GM18909 (cell line): ENCODE measurements around the gene ERRFI1.
"Not testable (repeated sequence)": the region's sequence is repeated elsewhere in the genome, so short reads cannot be mapped to it uniquely, and the experiment has no call there.

ENCODE experiments used
- ATAC-seq: cut with Tn5 transposase; IDR thresholded peaks from one replicate; pipeline ENCODE4 v1.9.1; 2021; ENCODE audit warnings: mild to moderate bottlenecking; ENCODE audit not compliant: unreplicated experiment, poor library complexity

The ERRFI1 gene, protein sequence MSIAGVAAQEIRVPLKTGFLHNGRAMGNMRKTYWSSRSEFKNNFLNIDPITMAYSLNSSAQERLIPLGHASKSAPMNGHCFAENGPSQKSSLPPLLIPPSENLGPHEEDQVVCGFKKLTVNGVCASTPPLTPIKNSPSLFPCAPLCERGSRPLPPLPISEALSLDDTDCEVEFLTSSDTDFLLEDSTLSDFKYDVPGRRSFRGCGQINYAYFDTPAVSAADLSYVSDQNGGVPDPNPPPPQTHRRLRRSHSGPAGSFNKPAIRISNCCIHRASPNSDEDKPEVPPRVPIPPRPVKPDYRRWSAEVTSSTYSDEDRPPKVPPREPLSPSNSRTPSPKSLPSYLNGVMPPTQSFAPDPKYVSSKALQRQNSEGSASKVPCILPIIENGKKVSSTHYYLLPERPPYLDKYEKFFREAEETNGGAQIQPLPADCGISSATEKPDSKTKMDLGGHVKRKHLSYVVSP

DNA sequence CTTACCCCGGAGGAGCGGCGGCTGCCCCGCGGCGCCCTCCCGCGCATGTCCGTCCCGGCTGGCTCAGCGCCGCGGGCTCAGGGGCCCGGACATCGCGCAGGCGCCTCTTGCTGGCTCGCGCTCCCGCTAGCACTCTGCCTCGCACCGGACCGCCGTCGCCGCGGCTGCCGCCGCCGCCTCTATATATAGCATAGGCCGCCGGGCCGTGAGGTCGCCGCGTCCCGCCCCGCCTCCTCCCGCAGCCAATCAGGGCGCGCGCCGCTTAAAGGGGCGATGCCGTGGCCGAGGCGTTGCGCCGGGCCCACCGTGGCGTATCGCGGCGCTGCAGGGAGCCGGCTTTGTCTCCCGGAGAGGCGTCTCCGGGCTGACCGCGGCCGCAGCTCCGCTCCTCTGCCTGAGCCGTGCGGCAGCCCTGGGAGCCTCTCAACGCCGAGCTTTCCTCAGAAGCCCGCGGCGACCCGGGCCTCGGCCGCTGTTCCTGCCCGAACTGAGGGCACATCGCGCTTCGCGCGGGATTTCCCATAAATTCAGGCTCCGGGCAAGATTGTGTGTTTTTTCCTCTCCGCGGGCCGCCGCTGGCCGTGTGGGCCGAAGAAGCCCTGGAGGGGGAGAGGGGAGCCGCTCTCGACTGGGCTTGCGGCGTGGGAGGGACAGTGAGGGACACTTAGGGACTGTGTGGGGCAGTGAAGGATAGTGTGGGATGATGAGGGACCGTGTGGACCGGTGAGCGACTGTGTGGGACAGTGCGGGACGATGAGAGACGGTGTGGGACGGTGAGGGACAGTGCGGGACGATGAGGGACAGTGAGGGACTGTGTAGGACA is at the start of gene ERRFI1:
TSS of gene ERRFI1 (minus strand) at position 157 of the 823 bp plus-strand sequence. CDS start 10,690 bp downstream, outside the sequence.
- ATAC-seq: peak; percentile 88

DNA sequence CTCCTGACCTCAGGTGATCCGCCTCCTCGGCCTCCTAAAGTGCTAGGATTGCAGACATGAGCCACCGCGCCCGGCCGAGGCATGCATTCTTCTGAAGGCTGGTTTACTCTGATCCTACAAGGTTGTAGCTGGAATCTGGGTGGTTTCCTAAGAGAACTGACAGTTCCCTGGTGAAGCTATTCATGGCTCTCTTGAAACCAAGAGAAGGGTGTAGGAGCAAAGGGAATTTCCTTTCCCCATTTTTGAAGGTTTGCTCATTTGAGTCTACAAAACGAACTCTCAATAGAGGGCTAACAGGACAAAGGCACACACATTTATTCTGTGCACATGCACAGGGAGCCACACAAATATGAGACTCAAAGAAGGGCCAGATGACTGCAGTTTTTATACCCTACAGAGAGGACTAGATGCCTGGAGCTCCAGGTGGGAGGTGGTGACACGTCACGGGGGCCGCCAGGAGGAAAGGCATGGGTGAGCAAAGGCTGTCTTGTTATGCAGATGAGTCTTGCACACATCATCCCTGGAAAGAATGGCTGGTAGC is 49.5 kb upstream of the ERRFI1 start:
- ATAC-seq: no peak

DNA sequence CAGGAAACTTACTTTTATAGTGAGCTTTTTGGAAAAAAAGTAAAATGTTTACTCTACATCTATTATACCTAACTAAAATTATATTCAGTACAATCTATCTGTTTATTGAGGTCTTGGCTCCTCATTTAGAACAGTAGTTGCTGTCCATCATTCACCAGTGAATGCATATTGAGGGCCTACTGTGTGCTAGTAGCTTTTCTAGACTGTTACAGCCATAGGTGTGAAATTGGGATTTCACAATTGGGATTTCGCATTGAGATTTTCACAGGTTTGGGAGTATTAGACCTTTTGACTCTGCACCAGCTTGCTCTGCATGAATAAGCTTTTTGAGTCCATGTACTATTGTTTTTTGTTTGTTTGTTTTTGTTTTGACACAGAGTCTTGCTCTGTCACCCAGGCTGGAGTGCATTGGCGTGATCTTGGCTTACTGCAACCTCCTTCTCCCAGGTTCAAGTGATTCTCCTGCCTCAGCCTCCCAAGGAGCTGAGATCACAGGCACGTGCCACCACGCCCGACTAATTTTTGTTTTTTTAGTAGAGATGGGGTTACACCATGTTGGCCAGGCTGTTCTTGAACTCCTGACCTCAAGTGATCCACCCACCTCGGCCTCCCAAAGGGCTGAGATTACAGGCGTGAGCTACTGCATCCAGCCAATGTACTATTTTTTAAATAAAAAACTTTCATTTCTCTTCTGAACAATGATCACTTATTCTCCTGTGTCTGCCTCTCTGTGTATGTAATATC is 47.2 kb upstream of the ERRFI1 start:
- no peak for ATAC-seq

DNA sequence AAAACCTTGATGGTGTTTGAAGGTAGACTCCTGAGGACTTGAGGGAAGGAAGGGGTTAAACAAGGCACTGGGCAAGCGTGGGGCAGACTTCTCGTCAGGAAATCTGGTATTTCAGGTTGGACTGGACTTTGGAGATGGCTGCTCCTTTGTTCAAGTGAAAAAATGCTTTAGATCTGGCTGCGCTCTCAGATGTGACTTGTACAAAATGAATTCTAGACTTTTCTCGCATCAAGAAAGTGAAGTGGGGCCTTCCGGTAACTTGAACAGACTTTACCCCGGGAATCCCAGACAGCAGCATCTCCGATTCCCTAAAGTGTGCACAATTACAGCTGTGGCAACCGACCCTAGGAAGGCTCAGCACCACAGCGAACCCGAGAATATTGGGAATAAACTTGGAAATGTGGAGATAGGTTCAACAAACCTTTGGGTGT is 44.3 kb upstream of the ERRFI1 start:
- ATAC-seq: no peak

DNA sequence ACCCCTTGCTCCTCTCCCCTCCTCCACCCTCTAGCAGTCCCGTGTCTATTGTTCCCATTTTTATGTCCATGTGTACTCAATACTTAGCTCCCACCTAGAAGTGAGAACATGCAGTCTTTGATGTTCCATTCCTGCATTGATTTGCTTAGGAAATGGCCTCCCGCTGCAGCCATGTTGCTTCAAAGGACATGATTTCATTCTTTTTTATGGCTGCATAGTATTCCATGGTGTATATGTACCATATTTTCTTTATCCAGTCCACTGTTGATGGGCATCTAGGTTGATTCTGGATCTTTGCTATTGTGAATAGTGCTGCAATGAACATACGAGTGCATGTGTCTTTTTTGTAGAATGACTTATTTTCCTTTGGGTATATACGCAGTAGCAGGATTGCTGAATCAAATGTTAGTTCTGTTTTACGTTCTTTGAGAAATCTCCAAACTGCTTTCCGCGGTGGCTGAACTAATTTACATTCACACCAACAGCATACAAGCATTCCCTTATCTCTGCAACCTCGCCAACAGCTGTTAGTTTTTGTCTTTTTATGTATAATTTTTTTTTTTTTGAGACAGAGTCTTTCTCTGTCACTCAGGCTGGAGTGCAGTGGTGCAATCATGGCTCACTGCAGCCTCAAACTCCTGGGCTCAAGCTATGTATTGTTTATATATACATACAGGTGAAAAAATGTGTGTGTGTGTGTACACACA is 43.7 kb upstream of the ERRFI1 start:
- not testable (repeated sequence) for ATAC-seq

DNA sequence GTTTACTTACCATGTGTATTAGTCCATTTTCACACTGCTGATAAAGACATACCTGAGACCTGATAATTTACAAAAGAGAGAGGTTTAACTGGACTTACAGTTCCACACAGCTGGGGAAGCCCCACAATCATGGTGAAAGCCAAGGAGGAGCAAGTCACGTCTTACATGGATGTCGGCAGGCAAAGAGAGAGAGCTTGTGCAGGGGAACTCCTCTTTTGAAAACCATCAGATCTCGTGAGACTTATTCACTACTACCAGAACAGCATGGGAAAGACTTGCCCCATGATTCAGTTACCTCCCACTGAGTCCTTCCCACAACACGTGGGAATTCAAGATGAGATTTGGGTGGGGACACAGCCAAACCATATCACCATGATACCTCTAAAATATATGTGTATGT is 39.3 kb upstream of the ERRFI1 start:
- ATAC-seq: no peak

DNA sequence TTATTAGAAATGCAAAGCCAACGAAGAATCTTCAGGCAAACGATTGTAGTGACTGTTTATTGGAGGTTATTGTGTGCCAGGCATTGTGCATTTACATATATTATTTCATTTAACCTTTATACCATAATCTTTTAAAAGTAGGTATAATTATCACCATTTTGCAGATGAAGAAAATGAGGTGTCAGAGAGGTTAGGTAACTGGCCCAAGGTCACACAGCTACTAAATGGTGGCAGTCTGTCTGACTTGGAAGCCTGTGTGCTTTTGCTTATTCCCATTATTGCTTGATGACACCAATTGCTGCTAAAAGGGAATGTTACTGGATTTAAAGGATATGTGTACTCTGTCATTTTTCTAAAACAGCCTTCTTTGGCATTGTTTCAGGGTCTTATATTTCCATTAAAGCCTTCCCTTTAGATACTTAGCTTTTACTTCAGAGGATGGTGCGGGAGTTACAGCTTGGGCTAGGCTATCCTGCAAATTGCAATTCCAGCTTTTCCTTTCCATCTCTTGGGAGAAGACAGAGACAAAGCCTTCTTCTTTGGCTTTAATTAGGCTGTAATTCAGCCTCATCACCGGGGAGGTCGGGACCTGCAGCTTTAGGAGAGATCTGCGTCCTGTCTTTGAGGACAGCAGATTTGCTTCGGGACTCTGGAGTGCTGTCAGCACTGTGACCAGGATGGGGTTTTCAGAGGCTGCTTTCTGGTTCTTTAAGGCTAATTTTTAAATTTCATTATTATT is 37.4 kb upstream of the ERRFI1 start:
- no peak for ATAC-seq

DNA sequence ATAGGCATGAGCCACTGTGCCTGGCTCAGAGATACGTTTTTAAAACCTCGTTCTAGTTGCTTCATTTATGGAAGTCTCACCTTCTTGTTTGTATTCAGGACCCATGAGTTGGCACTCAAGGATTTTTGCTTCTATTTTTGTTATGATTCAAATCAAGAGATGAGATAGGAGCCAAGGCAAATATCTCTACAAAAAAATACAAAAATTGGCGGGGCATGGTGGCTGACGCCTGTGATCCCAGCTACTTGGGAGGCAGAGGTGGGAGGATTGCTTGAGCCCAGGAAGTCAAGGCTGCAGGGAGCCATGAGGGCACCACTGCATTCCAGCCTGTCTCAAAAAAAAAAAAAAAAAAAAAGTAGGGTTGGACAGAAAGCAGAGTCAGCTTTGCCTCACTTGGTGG is 36.8 kb upstream of the ERRFI1 start:
- ATAC-seq: no peak

DNA sequence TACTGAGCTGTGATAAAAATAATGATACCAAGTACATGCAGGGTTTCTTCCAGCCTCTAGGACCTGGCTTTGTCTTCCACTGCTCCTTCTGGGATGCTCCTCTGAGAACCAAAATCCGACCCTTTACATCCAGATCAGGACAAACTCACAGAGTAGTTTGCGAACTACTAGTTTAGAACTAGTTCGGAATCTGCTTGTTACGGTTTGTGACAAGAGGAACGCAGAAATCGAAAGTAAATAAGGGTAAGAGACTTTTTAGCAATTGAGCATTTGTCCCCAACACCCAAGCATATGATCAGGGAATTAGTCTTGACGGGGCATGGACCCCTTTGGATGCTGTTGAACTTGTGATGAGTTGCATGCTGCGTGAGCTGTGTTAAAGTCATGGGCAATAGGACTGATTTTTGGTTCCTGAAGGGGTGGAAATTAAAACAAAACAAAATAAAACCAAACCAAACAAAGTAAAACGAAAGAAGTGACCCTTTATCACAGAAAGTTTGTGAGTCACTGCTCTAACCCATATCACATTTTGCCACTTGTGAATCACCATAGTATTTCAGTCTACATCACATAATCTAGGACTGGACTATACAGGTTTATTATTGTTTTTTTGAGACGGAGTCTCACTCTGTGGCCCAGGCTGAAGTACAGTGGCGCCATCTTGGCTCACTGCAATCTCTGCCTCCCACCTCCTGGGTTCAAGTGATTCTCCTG is 35.7 kb upstream of the ERRFI1 start:
- ATAC-seq: no peak

DNA sequence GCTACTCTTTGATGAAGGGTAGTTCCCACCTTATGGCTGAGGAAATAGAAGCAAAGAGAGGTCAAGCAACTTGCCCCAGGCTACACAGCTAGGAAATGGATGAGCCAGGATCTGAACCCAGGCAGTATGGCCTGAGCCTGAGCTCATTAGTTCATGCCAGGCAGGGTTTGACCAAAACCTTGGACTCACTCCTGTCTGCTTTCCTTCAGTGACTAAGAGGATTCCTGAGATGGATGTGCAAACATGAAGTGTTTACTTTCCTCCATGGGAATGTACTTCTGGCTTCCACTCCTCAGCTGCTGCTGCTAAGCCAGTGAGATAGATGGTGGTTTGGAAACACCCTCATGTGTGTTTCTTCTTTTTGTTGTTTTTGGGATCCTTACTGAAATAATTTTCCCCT is 35.1 kb upstream of the ERRFI1 start:
- ATAC-seq: no peak

DNA sequence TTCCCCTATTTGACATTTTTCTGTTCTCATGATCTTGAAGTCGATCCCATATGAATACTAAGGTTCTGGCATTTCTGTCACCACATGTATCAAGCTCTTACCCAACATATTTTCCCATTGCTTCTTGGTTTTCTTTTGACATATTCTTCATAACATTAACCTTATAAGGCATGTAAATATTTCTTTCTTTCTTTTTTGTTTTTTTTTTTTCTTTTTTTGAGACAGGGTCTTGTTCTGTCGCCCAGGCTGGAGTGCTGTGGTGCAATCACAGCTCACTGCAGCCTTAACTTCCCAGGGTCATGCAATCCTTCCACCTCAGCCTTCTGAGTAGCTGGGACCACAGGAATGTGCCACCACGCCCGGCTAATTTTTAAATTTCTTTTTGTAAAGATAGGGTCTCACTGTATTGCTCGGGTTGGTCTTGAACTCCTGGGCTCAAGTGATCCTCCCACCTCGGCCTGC is 33.1 kb upstream of the ERRFI1 start:
- ATAC-seq: no peak

DNA sequence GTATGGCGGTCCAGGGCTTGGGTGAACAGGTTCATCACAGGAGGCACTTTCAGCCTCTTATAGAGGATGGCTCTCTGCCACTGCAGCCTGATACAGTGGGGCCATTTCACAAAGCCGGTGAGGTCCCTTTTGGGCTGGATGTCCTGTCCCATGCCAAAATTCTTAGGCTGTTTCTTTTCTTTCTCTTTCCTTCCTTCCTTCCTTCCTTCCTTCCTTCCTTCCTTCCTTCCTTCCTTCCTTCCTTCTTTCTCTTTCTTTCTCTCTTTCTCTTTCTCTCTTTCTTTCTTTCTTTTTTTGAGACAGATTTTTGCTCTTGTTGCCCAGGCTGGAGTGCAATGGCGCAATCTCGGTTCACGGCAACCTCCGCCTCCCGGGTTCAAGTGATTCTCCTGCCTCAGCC is 31.7 kb upstream of the ERRFI1 start:
- ATAC-seq: not testable (repeated sequence)

DNA sequence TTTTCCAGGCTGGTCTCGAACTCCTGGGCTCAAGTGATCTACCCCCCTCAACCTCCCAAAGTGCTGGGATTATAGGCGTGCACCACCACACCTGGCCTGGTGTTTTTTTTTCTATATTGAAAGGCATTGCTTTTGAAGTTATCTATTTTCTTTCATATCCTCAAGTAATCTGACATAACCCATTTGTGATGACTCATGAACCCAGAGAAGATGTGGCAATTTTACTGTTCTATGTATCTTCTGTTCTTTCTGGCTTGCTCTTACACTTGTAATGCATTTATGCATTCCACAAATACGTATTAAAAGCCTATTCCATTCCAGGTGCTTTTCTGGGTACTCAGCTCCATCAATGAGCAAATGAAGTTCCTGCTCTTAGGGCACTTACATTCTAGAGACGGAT is 29.9 kb upstream of the ERRFI1 start:
- no peak for ATAC-seq

DNA sequence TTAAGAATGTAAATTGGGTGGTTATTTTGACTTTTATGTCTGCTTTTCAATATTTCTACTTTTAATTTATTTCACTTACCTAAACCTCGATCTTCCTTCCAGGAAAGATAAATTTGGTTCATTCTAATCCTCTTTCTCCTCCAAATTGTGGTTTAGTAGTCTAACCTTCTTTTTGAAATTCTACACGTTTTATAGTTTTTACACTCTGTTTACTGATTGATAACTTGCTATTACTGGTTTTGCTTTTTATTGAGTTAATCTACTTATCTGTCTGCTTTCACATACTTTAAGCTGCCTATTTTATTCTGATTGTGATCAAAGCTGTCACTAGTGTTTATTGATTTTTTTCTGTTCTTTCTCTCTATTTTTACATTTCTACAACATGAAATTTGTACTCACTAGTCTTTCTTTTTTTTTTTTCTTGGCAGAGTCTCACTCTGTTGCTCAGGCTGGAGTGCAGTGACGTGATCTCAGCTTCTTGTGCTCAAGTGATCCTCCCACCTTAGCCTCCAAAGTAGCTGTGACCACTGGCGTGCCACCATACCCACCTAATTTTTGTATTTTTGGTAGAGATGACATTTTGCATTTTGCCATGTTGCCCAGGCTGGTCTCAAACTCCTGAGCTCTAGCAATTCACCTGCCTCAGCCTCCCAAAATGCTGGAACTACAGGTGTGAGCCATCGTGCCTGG is 27.9 kb upstream of the ERRFI1 start:
- no peak for ATAC-seq

DNA sequence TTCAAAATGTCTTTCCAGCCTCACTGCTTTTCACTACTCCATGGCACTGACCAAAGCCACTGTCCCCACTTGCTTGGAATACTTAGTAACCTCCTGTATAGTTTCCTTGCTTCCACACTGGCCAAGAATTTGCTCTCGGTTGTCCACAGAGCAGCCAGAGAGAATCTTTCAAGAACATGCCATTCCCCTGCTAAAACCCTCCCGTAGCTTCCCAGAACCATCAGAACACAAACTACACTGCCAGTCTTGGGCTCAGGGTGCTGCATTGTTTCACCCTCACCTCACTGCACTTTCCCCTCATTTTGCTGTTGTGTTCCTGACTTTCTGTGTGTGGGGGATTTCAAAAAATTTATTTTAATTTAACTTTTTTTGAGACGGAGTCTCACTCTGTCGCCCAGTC is 25.5 kb upstream of the ERRFI1 start:
- no peak for ATAC-seq

DNA sequence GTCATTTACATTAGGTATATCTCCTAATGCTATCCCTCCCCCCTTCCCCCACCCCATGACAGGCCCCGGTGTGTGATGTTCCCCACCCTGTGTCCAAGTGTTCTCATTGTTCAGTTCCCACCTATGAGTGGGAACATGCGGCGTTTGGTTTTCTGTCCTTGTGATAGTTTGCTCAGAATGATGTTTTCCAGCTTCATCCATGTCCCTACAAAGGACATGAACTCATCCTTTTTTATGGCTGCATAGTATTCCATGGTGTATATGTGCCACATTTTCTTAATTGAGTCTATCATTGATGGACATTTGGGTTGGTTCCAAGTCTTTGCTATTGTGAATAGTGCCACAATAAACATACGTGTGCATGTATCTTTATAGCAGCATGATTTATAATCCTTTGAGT is 23.1 kb upstream of the ERRFI1 start:
- ATAC-seq: not testable (repeated sequence)

DNA sequence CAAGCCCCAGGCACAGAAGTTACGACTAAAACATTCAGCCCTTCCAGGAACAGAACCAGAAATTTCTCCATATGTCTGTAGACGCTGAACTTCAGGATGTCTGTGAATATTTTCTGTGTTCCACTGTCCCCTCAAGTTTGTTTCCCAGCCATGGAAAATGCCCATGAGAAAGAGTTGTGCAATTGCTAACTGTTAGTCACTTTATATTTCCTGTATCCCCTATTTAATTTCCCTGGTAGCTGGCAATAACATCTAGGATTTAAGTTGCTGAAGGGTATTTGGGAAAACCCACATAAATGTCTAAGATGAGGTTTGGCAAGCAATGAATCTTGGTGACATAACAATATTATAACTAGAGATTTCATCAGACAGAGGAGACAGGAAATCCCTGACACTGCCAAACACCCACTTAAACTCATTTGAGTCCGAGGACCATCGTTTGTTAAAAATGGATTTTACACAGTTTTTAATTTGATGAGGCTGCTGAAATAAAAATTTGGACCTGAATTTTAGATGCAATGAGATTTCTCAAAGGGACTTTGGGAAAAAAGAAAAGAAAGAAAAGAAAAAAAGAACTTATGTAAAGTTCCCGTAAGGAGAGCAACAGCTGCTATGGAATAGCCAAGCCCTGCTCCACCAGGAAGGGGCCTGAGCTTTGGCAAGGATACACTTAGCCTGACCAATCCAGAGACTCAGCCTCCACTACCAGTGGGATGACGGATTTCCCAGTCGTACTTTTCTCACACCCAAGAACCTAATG is 21.8 kb upstream of the ERRFI1 start:
- no peak for ATAC-seq
